Measurements from ENCODE around the gene NCOA3. TPM values are rescaled to one million over a fixed set of nuclear protein-coding genes. Genes with fewer than 3 reads are reported as not detected.
"Not testable (repeated sequence)": the region's sequence is repeated elsewhere in the genome, so short reads cannot be mapped to it uniquely, and the experiment has no call there.

The NCOA3 gene
- total and polyA plus RNA-seq, 2 experiments from 2014 or later, result 6.7 to 16.2 TPM

- TF ChIP-seq CTCF (IDR thresholded peaks at IDR 0.05; ENCODE audit: low read depth, low read length), result no peak
- DNase-seq (ENCODE audit: low read depth in 1 of 2, low spot score in 1 of 2), result no peak
- H3K27me3 ChIP-seq, result no peaks in the 10 kb centered on the region
- no peak overlapping the region for H3K27ac ChIP-seq
- H3K4me1 ChIP-seq (ENCODE audit: low read depth), result peaks cover 10% of the 10 kb centered on the region
- no peaks in the 10 kb centered on the region for H3K36me3 ChIP-seq
- no peak overlapping the region for H3K4me3 ChIP-seq
- no peaks in the 10 kb centered on the region for H3K9me3 ChIP-seq (ENCODE audit: low read depth)
Observed at GRCh38 chr20:47506850-47507249, 5.2 kb downstream of the NCOA3 start.

- not testable (repeated sequence) for DNase-seq (ENCODE audit: low read depth in 1 of 2, low spot score in 1 of 2); H3K4me3 ChIP-seq
- H3K4me1 ChIP-seq (ENCODE audit: low read depth), result peaks cover 10% of the 10 kb centered on the region
Observed at GRCh38 chr20:47507275-47507981, 5.7 kb downstream of the NCOA3 start.

GRCh38 chr20:47508278-47508677 is 6.6 kb downstream of the NCOA3 start:
- Histone ChIP-seq H3K27ac (no peak overlapping the region), H3K36me3 (no peaks in the 10 kb centered on the region), H3K4me1 (ENCODE audit: low read depth) (peaks cover 8% of the 10 kb centered on the region), H3K9me3 (ENCODE audit: low read depth) (no peaks in the 10 kb centered on the region), H3K27me3 (no peaks in the 10 kb centered on the region), H3K4me3 (no peak overlapping the region)
- no peak for TF ChIP-seq CTCF (IDR thresholded peaks at IDR 0.05; ENCODE audit: low read depth, low read length)
- no peak for DNase-seq (ENCODE audit: low read depth in 1 of 2, low spot score in 1 of 2)

More at GRCh38 chr20:47507275-47507981, 5.7 kb downstream of the NCOA3 start:
- H3K27ac ChIP-seq; H3K9me3 ChIP-seq (ENCODE audit: low read depth); H3K36me3 ChIP-seq; H3K27me3 ChIP-seq: not testable (repeated sequence)

GRCh38 chr20:47509104-47509661 is 7.5 kb downstream of the NCOA3 start:
- no peak for DNase-seq (ENCODE audit: low read depth in 1 of 2, low spot score in 1 of 2)
- Histone ChIP-seq H3K36me3 (no peaks in the 10 kb centered on the region), H3K4me3 (no peak overlapping the region), H3K27ac (no peak overlapping the region), H3K27me3 (no peaks in the 10 kb centered on the region), H3K4me1 (ENCODE audit: low read depth) (no peaks in the 10 kb centered on the region), H3K9me3 (ENCODE audit: low read depth) (no peaks in the 10 kb centered on the region)
- no peak for TF ChIP-seq CTCF (IDR thresholded peaks at IDR 0.05; ENCODE audit: low read depth, low read length)

- H3K27ac ChIP-seq, result no peak overlapping the region
- no peak for DNase-seq (ENCODE audit: low read depth in 1 of 2, low spot score in 1 of 2)
- no peaks in the 10 kb centered on the region for H3K9me3 ChIP-seq (ENCODE audit: low read depth)
- no peak overlapping the region for H3K4me3 ChIP-seq
- no peaks in the 10 kb centered on the region for H3K4me1 ChIP-seq (ENCODE audit: low read depth)
- no peak for TF ChIP-seq CTCF (IDR thresholded peaks at IDR 0.05; ENCODE audit: low read depth, low read length)
- H3K27me3 ChIP-seq, result no peaks in the 10 kb centered on the region
- H3K36me3 ChIP-seq, result no peaks in the 10 kb centered on the region
Observed at GRCh38 chr20:47509685-47510084, 8.0 kb downstream of the NCOA3 start.

GRCh38 chr20:47515843-47516242 is 14.2 kb downstream of the NCOA3 start:
- H3K36me3 ChIP-seq, result no peaks in the 10 kb centered on the region
- H3K9me3 ChIP-seq (ENCODE audit: low read depth), result no peaks in the 10 kb centered on the region
- H3K27ac ChIP-seq, result no peak overlapping the region

More at GRCh38 chr20:47515843-47516242, 14.2 kb downstream of the NCOA3 start:
- Histone ChIP-seq H3K27me3 (no peaks in the 10 kb centered on the region), H3K4me1 (ENCODE audit: low read depth) (no peaks in the 10 kb centered on the region), H3K4me3 (no peak overlapping the region)
- no peak for TF ChIP-seq CTCF (IDR thresholded peaks at IDR 0.05; ENCODE audit: low read depth, low read length)
- no peak for DNase-seq (ENCODE audit: low read depth in 1 of 2, low spot score in 1 of 2)

Measured in cardiac muscle cell (in vitro differentiated cells and primary cell).